ENCODE results near the gene SLC6A17. TPM values are rescaled to one million over a fixed set of nuclear protein-coding genes. Genes with fewer than 3 reads are reported as not detected.

Gene SLC6A17
- total and polyA plus RNA-seq, 2 experiments from 2014 or later = 0.03 to 0.17 TPM

- TF ChIP-seq ZNF462 (CRISPR knock-in tag; IDR thresholded peaks at IDR 0.05) (no peak), CTCF (conservative IDR thresholded peaks at IDR 0.05; ENCODE audit: low read depth in 2 of 2) (no peak)
Observed at GRCh38 chr1:110166861-110167260, 16.6 kb downstream of the SLC6A17 start (continued).

GRCh38 chr1:110170766-110171733 lies 20.8 kb downstream of the SLC6A17 start:
- H2AFZ ChIP-seq = no peak overlapping the region
- H3K79me2 ChIP-seq (replicated peaks; ENCODE audit: insufficient read depth) = no peaks in the 10 kb centered on the region
- H3K27ac ChIP-seq (ENCODE audit: low read depth) = no peak overlapping the region
- no peaks in the 10 kb centered on the region for H3F3A ChIP-seq (replicated peaks; ENCODE audit: low read depth)
- Mint-ChIP-seq H3K36me3 (ENCODE audit: low read depth) (no peaks in the 10 kb centered on the region), H3K4me1 (peaks cover 9% of the 10 kb centered on the region), H3K4me3 (no peak overlapping the region), H3K27me3 (ENCODE audit: insufficient read depth, low read depth, poor library complexity) (peaks cover 7% of the 10 kb centered on the region), H3K27ac (no peak overlapping the region), H3K9me3 (no peaks in the 10 kb centered on the region)
- no peak overlapping the region for H3K4me3 ChIP-seq
- no peak for ATAC-seq
- no peaks in the 10 kb centered on the region for H4K20me1 ChIP-seq (replicated peaks; ENCODE audit: insufficient read depth)
- H3K9me2 ChIP-seq (ENCODE audit: insufficient read depth) = no peaks in the 10 kb centered on the region
- no peaks in the 10 kb centered on the region for H3K36me3 ChIP-seq (ENCODE audit: insufficient read depth)
- H3K27me3 ChIP-seq (ENCODE audit: insufficient read depth) = no peaks in the 10 kb centered on the region
- DNase-seq (ENCODE audit: low spot score) = no peak
- no peak overlapping the region for H3K4me2 ChIP-seq
- peaks cover 9% of the 10 kb centered on the region; the same call in 1 of the 2 replicates for H3K4me1 ChIP-seq (ENCODE audit: insufficient read depth)
- TF ChIP-seq ETS1 (IDR thresholded peaks at IDR 0.05) (no peak), JUNB (IDR thresholded peaks at IDR 0.05; ENCODE audit: unreplicated experiment) (no peak), STAT1 (IDR thresholded peaks at IDR 0.05; ENCODE audit: unreplicated experiment) (no peak)

All from GM23338 (cell line).